ENCODE results near the gene MAML3.
"Not testable (repeated sequence)": the region's sequence is repeated elsewhere in the genome, so short reads cannot be mapped to it uniquely, and the experiment has no call there.

Gene MAML3

GRCh38 chr4:139956507-139957017 lies 197.4 kb downstream of the MAML3 start:
- no peak for DNase-seq

DNA sequence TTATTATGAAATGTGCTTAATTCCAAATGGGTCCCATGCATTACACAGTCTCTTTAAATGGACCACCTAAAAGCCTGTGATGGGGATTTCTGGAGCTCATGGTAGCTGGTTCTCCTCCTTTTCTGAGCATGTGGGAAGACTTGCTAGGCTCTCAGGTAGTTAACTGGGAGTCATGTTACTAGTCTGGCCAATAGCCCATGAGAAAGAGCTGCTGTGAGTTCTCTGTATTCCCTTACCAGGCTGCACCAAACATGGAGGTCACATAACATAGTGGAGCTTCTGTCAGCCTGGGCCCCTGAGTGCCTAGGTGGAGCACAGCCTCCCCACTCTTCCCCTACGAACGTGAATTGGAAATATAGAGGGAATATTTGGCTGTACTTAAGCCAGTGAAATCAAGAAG lies 198.4 kb downstream of the MAML3 start:
- DNase-seq: no peak

DNA sequence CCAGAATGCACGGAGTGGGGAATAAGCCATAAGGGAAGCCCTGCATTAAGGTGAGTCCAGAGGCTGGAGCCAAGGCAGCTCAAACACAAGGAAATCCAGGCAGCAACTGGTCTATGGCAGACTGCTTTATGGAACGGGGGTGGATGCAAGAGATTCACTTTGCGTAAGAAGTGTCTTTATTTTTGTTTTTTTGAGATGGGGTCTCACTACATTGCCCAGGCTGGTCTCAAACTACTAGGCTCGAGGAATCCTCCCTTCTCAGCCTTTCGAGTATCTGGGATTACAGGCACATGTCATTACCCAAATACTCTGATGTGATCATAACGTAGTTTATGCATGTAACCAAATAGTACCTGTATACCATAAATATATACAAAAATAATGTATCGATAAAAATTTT lies 199.5 kb downstream of the MAML3 start:
- no peak for DNase-seq

GRCh38 chr4:139951021-139951420 lies 203.0 kb downstream of the MAML3 start:
- DNase-seq: peak; percentile 27

- DNase-seq: peak; percentile 57
Observed at GRCh38 chr4:139950568-139950967, 203.4 kb downstream of the MAML3 start.

DNA sequence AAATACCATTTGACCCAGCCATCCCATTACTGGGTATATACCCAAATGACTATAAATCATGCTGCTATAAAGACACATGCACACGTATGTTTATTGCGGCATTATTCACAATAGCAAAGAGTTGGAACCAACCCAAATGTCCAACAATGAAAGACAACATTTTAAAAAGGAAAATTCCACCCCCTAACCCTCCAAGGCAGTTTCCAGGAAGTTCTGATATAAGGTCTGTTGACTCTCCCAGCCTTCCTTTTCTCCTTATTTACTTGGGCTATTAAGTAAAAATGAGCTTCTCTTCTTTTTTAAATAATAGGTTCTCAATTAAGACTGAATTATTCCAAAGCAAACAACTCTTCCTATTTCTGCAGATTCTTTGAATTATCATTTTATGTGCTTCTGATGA lies 209.1 kb downstream of the MAML3 start:
- not testable (repeated sequence) for DNase-seq

- DNase-seq: no peak
Observed at GRCh38 chr4:139943277-139943676, 210.7 kb downstream of the MAML3 start.

DNA sequence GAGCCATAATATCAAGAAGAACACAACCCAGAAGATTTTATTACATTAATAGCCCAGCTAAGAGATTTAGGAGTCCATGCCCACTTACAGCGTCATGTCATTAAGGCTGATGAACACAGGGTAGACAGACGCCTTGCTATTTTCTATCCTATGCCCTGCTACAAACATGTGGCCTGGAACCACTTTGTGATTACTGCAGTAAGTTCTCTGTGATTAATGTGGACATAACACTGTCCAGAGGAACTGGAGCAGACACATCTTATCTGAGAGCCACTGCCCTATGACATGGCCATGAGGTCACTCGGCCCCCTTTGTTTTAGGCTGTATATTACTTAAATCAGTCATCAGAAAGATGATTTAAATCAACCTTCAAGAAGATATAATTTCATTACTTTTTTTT lies 211.7 kb downstream of the MAML3 start:
- DNase-seq: no peak

DNA sequence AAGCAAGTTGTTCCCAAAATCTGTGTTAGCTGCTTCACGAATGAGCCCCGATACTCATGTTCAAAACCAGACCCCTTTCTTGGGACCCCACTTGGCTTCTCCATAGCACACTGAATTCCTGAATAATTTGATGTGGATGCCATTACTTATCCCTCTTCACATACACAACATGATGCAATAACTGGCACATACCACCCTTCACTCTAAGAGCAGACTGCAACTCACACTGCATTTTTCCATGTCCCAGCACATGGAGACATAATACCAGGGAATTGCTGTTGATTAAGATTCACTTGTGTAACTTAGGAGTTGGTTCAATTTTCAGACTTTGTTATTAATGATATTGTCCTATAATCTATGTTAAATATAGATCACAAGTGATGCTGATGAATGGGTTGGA lies 213.4 kb downstream of the MAML3 start:
- no peak for DNase-seq

- no peak for DNase-seq
Observed at GRCh38 chr4:139938414-139938813, 215.6 kb downstream of the MAML3 start.

DNA sequence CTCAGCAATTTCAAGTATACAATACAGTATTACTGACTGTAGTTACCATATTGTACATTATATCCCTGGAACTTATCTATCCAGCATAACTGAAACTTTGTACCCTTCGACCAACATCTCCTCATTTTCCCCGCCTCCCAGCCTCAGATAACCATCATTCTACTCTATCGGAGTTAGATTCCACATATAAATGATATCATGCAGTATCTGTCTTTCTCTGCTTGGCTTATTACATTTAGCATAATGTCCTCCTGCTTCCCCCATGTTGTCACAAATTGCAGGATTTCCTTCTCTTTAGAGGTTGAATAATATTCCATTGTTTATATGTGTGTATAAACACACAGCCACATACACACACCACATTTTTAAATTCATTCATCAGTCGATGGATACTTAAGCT lies 218.1 kb downstream of the MAML3 start:
- no peak for DNase-seq

DNA sequence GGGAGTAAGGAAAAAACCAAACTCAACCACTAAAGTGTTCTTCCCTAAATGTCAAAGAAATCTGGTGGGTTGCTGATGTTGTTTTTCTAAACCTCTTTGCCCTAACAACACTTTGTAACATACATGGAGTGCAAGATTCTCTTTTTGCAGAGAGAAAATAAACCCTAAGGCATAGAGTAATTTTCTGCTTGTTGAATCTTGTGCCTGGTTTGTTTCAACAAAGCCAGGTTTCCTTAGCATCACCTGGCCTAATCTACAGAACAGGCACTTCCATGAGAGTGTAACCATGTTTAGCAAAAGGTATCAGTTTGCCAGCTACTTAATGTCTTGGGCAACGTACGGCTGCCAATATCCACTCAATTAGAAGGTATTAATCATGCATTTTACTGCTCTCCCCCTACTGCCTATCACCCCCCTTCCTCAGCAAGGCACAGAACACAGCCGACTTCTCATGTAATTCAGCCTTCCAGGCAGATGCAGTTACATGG lies 219.2 kb downstream of the MAML3 start:
- no peak for DNase-seq

GRCh38 chr4:139934057-139934707 lies 219.8 kb downstream of the MAML3 start:
- no peak for DNase-seq

GRCh38 chr4:139933541-139933940 lies 220.4 kb downstream of the MAML3 start:
- no peak for DNase-seq

- no peak for DNase-seq
Observed at GRCh38 chr4:139933104-139933503, 220.9 kb downstream of the MAML3 start.

- DNase-seq: no peak
Observed at GRCh38 chr4:139924782-139925181, 229.2 kb downstream of the MAML3 start.

GRCh38 chr4:139922406-139923024 lies 231.5 kb downstream of the MAML3 start:
- DNase-seq: no peak

GRCh38 chr4:139921429-139922184 lies 232.4 kb downstream of the MAML3 start:
- no peak for DNase-seq

DNA sequence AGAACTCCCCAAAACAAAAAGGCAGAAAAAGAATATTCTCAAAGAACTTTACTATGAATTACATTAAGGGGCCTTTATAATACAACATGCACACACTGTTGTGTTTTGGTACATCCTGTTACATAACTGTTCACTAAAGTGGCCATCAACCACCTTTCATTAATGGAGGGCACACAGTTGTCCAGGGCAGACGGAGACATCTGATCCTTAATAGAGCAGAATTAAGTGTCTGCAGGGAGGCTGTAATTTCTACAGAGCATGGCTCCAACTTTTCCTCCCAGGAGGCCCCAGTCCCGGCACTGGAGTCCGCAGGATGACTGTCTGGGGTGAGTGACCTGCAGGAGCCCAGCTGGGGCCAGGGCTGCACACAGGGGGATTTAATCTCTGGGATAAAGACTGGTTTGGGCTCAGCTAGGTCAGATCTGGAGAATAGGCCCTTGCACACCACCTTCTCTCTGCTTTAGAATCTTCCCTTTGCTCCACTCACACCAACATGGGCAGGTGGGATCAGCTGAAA lies 233.4 kb downstream of the MAML3 start:
- DNase-seq: no peak

DNA sequence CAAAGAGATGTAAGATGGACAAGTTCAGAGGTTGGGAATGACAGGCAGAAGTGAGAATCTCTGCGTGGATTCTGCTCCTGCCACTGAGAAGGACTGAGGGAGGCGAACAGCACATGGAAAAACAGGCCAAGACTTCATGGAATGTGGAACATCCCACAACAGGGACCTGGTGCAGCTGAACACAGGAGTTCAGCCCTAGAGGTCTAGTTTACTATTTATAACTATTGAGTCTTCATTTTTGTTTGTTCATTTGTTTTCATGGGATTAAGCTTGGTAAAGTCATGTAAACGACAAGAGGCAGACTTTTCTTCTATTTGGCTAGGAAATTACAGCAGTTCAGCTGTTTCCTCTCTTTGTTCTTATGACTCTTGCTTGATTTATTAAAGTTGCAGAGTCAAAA lies 234.5 kb downstream of the MAML3 start:
- DNase-seq: no peak

DNA sequence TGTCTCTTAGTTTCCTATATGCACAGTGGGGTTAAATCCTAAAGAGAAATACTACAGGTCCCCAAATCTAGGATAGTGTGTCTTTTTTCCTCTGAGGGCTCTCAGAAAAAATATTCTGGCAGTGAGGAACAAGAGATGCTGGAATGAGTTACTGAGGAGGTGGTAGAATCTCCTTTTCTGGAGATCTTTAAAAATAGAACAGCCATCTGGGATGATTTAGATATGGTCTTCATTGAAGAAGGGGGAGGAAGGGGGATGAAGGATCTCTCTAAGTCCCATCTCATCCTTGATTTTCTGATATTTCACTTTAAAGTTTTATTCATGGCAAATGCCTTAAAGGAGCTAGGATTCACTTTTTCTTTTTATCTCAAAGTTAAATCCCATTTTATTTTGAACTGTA lies 235.0 kb downstream of the MAML3 start:
- DNase-seq: no peak

DNA sequence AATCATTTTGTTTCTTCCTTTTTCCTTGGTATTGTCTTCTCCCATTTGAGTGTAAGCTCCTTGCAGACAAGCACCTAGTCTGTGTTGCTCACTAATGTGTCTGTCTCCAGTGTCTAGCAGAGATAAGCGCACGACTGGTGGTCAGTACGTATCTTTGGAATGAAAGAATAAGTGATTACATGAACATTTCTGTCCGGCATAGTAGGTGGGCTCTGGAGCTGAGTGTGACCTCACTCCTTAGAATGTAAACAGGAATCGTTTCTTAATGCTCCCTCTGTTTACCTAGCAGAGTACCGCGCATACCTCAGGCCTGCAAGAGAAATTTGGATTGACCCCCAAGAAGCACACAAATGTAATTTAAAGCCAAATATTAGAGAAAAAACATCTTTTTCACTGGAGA lies 235.4 kb downstream of the MAML3 start:
- DNase-seq: no peak

- no peak for DNase-seq
Observed at GRCh38 chr4:139917896-139918295, 236.1 kb downstream of the MAML3 start.

DNA sequence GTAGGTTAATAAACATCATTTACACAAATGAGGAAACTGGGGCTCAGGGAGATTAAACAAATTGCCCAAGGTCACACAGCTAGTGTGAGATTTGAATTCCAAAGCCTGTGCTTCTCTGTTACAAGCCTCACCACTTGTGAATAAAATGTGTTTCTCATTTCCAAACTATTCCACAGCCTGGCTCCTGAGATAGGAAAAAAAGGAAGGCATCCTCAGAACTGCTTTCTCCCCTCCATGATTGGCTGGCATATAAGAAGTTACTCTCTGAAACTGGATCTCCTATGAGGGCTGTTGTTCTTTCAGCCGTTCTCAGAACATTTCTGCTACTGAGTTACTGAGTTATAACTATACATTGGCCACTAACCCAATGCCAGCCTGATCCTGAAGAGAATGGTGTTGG lies 237.9 kb downstream of the MAML3 start:
- no peak for DNase-seq

All from stimulated activated CD8-positive, alpha-beta memory T cell treated with anti-CD3 and anti-CD28 coated beads, Interleukin-4, amount 100 ng/mL, for 48 hours (primary cell).